Measurements from ENCODE around the gene CPNE4. TPM values are rescaled to one million over a fixed set of nuclear protein-coding genes. Genes with fewer than 3 reads are reported as not detected.

Gene CPNE4
- total RNA-seq, 1 experiment from 2014 or later = 0.41 TPM

GRCh38 chr3:131596884-131597283 lies 437.9 kb downstream of the CPNE4 start:
- CTCF ChIA-PET = no interaction called here
- Mint-ChIP-seq H3K4me3 (ENCODE audit: unreplicated experiment) (no peak overlapping the region), H3K27me3 (ENCODE audit: insufficient read depth, unreplicated experiment) (no peaks in the 10 kb centered on the region), H3K27ac (ENCODE audit: unreplicated experiment) (no peak overlapping the region), H3K36me3 (ENCODE audit: insufficient read depth, unreplicated experiment) (no peaks in the 10 kb centered on the region), H3K9me3 (ENCODE audit: unreplicated experiment) (no peaks in the 10 kb centered on the region), H3K4me1 (ENCODE audit: low read depth, unreplicated experiment) (peaks cover 7% of the 10 kb centered on the region)
- H3K9me3 ChIP-seq = no peaks in the 10 kb centered on the region
- POLR2A ChIA-PET = no interaction called here
- BruUV-seq (replicated peaks) = no TSS peak
- H3K36me3 ChIP-seq (ENCODE audit: control insufficient read depth, insufficient read depth, low read length) = no peaks in the 10 kb centered on the region
- H3K4me3 ChIP-seq (ENCODE audit: low read depth, low read length) = no peak overlapping the region
- intact Hi-C loops (cut with micrococcal nuclease; ENCODE audit: unreplicated experiment) = no loop called here
- TF ChIP-seq CTCF (IDR thresholded peaks at IDR 0.05; ENCODE audit: insufficient read depth in 1 of 2, low read depth in 1 of 2, low read length in 1 of 2, severe bottlenecking in 1 of 2, unreplicated experiment in 1 of 2) = no peak
- peaks cover 9% of the 10 kb centered on the region; the same call in 1 of the 2 replicates for H3K4me1 ChIP-seq
- H3K27me3 ChIP-seq (replicated peaks; ENCODE audit: control insufficient read depth, insufficient read depth, low read length) = no peaks in the 10 kb centered on the region
- no peak for DNase-seq

- POLR2A ChIA-PET = no interaction called here
- no peaks in the 10 kb centered on the region for H3K36me3 Mint-ChIP-seq (ENCODE audit: insufficient read depth, unreplicated experiment)
- no peak overlapping the region for H3K4me3 Mint-ChIP-seq (ENCODE audit: unreplicated experiment)
- Histone ChIP-seq H3K9me3 (no peaks in the 10 kb centered on the region), H3K4me3 (ENCODE audit: low read depth, low read length) (no peak overlapping the region), H3K27me3 (replicated peaks; ENCODE audit: control insufficient read depth, insufficient read depth, low read length) (no peaks in the 10 kb centered on the region), H3K36me3 (ENCODE audit: control insufficient read depth, insufficient read depth, low read length) (no peaks in the 10 kb centered on the region), H3K4me1 (no peaks in the 10 kb centered on the region)
- CTCF ChIA-PET = no interaction called here
- no peaks in the 10 kb centered on the region for H3K9me3 Mint-ChIP-seq (ENCODE audit: unreplicated experiment)
- intact Hi-C loops (cut with micrococcal nuclease; ENCODE audit: unreplicated experiment) = no loop called here
- no TSS peak for BruUV-seq (replicated peaks)
- H3K4me1 Mint-ChIP-seq (ENCODE audit: low read depth, unreplicated experiment) = no peaks in the 10 kb centered on the region
- peaks cover 9% of the 10 kb centered on the region for H3K27me3 Mint-ChIP-seq (ENCODE audit: insufficient read depth, unreplicated experiment)
- H3K27ac Mint-ChIP-seq (ENCODE audit: unreplicated experiment) = no peak overlapping the region
- TF ChIP-seq CTCF (IDR thresholded peaks at IDR 0.05; ENCODE audit: insufficient read depth in 1 of 2, low read depth in 1 of 2, low read length in 1 of 2, severe bottlenecking in 1 of 2, unreplicated experiment in 1 of 2) = no peak
- DNase-seq = no peak
Measured at GRCh38 chr3:131591394-131592014, 443.3 kb downstream of the CPNE4 start.

DNA sequence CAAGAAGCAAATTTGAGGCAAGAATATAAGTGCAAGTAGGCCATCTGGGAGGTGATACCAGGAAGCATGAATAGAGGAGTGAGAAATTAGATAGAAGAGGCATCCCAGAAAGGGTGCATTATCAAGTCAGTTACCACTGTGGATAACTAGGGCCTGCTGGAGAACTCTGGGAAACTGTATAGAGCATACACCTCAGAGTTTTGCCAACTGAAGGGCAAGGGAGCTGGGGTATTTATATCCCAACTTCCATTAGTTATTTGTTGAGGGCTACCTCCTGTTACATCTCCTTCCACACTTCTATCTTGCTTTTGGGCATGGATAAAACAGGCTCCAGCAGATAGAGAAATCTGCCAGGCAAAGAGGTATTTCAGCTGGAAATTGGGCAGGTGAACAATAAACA lies 448.5 kb downstream of the CPNE4 start:
- Mint-ChIP-seq H3K27me3 (ENCODE audit: insufficient read depth, unreplicated experiment) (peaks cover 16% of the 10 kb centered on the region), H3K4me3 (ENCODE audit: unreplicated experiment) (no peak overlapping the region), H3K4me1 (ENCODE audit: low read depth, unreplicated experiment) (no peaks in the 10 kb centered on the region), H3K9me3 (ENCODE audit: unreplicated experiment) (no peaks in the 10 kb centered on the region), H3K27ac (ENCODE audit: unreplicated experiment) (no peak overlapping the region), H3K36me3 (ENCODE audit: insufficient read depth, unreplicated experiment) (no peaks in the 10 kb centered on the region)
- BruUV-seq (replicated peaks) = no TSS peak
- no peaks in the 10 kb centered on the region for H3K4me1 ChIP-seq
- CTCF ChIA-PET = no interaction called here
- H3K36me3 ChIP-seq (ENCODE audit: control insufficient read depth, insufficient read depth, low read length) = no peaks in the 10 kb centered on the region
- no peaks in the 10 kb centered on the region for H3K9me3 ChIP-seq
- no peak for DNase-seq
- TF ChIP-seq CTCF (IDR thresholded peaks at IDR 0.05; ENCODE audit: insufficient read depth in 1 of 2, low read depth in 1 of 2, low read length in 1 of 2, severe bottlenecking in 1 of 2, unreplicated experiment in 1 of 2) = no peak
- POLR2A ChIA-PET = no interaction called here
- intact Hi-C loops (cut with micrococcal nuclease; ENCODE audit: unreplicated experiment) = no loop called here
- no peak overlapping the region for H3K4me3 ChIP-seq (ENCODE audit: low read depth, low read length)
- H3K27me3 ChIP-seq (replicated peaks; ENCODE audit: control insufficient read depth, insufficient read depth, low read length) = no peaks in the 10 kb centered on the region
